Measurements from ENCODE around the gene TBCE.

GRCh38 chr1:235468970-235469369 lies 101.7 kb downstream of the TBCE start:
- no peak for TF ChIP-seq POLR2AphosphoS5 (IDR thresholded peaks at IDR 0.05; ENCODE audit: borderline replicate concordance, low read depth, low read length)
- no peak for TF ChIP-seq EZH2 (IDR thresholded peaks at IDR 0.05)
